Nephron progenitor cell (in vitro differentiated cells): Measurements from ENCODE around the gene KIF3C.
"Not testable (repeated sequence)": the region's sequence is repeated elsewhere in the genome, so short reads cannot be mapped to it uniquely, and the experiment has no call there.

Source experiments
- DNase-seq: peaks from one replicate; pipeline ENCODE4 v3.0.0; 2021
- H3K27ac Mint-ChIP-seq: 2 replicates; pipeline ENCODE4 v1.8.0; 2021; ENCODE audit warnings: mild to moderate bottlenecking, moderate library complexity, mixed read lengths
- H3K27me3 Mint-ChIP-seq: 2 replicates; pipeline ENCODE4 v1.8.0; 2021; ENCODE audit warnings: mild to moderate bottlenecking, low read depth, mixed read lengths; ENCODE audit not compliant: poor library complexity
- H3K36me3 Mint-ChIP-seq: 2 replicates; pipeline ENCODE4 v1.8.0; 2021; ENCODE audit warnings: low read depth, mixed read lengths
- H3K4me1 Mint-ChIP-seq: 2 replicates; pipeline ENCODE4 v1.8.0; 2021; ENCODE audit warnings: mixed read lengths
- H3K4me3 Mint-ChIP-seq: 2 replicates; pipeline ENCODE4 v1.8.0; 2021; ENCODE audit warnings: mild to moderate bottlenecking, moderate library complexity, mixed read lengths
- H3K9me3 Mint-ChIP-seq: 2 replicates; pipeline ENCODE4 v1.8.0; 2021; ENCODE audit warnings: mild to moderate bottlenecking, moderate library complexity, mixed read lengths
- TF ChIP-seq, protein P1 (sequence below): fragments of 200-600 bp; sonication (generic); IDR thresholded peaks from 2 replicates; pipeline ENCODE4 v1.5.0; 2021; ENCODE audit warnings: antibody characterized with exemption

The KIF3C gene

DNA sequence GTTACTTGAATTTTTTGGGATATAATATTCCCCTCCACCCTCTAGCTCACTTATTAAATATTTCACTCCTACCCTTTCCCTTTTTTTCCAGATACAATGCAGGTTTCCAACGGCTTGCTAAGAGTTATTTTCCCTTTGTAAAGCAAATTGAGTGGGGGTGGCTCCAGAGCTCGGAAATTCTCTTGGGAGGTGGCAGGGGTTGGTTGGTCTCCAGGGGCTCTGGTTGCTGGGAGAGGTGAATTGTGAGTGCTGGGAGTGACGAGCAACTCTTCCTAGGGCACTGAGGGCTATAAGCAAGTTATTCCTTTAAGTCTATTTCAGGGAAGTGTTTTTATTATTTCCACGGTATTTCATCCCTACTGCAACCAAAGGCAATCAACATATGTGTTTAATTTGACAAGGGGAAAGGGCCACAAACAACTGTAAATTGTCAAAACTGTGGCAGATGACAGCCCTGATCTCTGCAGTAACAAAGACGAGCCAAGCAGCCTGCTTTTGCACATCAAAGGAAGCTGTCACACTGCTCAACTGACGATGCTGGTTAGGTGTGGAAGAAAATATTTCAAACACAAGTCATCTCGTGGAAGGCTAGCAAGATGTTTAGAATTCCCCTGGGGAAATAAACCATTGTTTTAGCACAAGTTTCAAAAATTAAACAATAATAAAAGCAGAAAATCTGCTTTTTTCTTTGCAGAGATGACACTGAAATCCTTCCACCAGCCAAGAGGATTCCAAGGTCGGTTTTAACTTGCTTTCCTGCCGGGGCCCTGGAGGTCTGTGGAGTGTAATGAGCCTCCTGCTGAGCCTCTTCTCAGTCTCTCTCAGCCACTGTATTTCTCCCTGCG lies 69.2 kb downstream of the KIF3C start:
- TF ChIP-seq, protein P1, sequence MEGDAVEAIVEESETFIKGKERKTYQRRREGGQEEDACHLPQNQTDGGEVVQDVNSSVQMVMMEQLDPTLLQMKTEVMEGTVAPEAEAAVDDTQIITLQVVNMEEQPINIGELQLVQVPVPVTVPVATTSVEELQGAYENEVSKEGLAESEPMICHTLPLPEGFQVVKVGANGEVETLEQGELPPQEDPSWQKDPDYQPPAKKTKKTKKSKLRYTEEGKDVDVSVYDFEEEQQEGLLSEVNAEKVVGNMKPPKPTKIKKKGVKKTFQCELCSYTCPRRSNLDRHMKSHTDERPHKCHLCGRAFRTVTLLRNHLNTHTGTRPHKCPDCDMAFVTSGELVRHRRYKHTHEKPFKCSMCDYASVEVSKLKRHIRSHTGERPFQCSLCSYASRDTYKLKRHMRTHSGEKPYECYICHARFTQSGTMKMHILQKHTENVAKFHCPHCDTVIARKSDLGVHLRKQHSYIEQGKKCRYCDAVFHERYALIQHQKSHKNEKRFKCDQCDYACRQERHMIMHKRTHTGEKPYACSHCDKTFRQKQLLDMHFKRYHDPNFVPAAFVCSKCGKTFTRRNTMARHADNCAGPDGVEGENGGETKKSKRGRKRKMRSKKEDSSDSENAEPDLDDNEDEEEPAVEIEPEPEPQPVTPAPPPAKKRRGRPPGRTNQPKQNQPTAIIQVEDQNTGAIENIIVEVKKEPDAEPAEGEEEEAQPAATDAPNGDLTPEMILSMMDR = no peak
- Mint-ChIP-seq H3K27me3 (peaks cover 3% of the 10 kb centered on the region), H3K27ac (peak overlapping the region; percentile 72), H3K36me3 (no peaks in the 10 kb centered on the region), H3K4me3 (peak overlapping the region; percentile 19), H3K9me3 (peaks cover 20% of the 10 kb centered on the region), H3K4me1 (peaks cover 29% of the 10 kb centered on the region)
- no peak for DNase-seq

DNA sequence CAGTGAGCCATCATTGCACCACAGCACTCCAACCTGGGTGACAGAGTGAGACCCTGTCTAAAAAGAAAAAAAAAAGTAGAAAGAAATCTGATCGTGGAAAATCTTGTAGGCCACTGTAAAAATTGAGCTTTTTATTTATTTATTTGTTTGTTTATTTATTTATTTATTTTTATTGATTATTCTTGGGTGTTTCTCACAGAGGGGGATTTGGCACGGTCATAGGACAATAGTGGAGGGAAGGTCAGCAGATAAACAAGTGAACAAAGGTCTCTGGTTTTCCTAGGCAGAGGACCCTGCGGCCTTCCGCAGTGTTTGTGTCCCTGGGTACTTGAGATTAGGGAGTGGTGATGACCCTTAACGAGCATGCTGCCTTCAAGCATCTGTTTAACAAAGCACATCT lies 72.7 kb downstream of the KIF3C start:
- Mint-ChIP-seq H3K9me3 (peaks cover 25% of the 10 kb centered on the region), H3K4me1 (peaks cover 20% of the 10 kb centered on the region)
- H3K4me3 Mint-ChIP-seq, H3K27ac Mint-ChIP-seq, H3K36me3 Mint-ChIP-seq, DNase-seq, H3K27me3 Mint-ChIP-seq: not testable (repeated sequence)

DNA sequence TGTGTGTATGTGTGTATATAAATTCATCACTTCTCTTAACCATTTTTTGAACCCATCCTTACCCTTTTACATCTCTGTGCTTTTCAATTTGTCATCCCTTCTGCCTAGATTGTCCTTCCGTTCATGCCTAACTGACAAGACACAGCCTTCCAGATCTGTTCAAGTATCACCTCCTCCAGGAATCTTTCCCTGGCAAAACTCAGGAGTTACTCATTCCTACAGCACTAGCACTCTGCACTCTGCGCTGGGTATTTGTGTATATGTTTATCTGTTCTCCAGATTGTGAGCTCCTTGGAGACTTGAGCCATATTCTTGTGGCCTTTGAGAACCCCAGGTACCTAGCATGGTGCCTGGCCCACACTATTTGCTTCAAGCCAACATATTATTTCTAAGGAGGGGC lies 77.2 kb downstream of the KIF3C start:
- peaks cover 5% of the 10 kb centered on the region for H3K27me3 Mint-ChIP-seq
- DNase-seq = no peak
- no peak overlapping the region for H3K27ac Mint-ChIP-seq
- no peaks in the 10 kb centered on the region for H3K36me3 Mint-ChIP-seq
- TF ChIP-seq, protein P1 = no peak
- peaks cover 11% of the 10 kb centered on the region for H3K9me3 Mint-ChIP-seq
- no peak overlapping the region for H3K4me3 Mint-ChIP-seq
- no peaks in the 10 kb centered on the region for H3K4me1 Mint-ChIP-seq

DNA sequence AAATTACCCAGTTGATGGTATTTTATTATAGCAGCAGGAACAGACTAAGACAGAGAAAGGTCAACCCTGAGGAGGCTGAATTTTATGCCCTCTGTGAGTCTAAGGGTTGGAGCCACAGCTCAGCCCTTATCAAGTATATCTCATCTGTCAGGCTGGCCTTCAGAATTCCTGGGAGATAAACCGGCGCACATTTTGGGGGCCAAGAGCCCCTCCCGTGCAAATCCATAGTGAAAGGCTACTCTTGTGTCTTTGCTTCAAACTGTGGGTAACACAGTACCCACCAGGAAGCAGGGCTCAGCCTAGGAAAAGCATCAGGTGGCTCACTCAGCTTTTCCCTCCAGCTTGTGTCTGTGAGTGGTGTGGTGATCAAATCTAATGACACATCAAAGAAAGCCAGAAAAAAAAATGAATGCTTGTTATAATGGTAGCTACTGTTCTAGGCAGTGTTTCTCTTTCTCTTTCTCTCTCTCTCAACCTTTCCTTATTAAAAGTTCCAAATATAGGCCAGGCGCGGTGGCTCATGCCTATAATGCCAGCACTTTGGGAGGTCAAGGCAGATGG lies 79.0 kb downstream of the KIF3C start:
- H3K4me3 Mint-ChIP-seq = no peak overlapping the region
- H3K27ac Mint-ChIP-seq = no peak overlapping the region
- peaks cover 5% of the 10 kb centered on the region for H3K27me3 Mint-ChIP-seq
- H3K36me3 Mint-ChIP-seq = no peaks in the 10 kb centered on the region
- H3K4me1 Mint-ChIP-seq = no peaks in the 10 kb centered on the region
- no peak for DNase-seq
- peaks cover 5% of the 10 kb centered on the region for H3K9me3 Mint-ChIP-seq
- TF ChIP-seq, protein P1 = no peak

DNA sequence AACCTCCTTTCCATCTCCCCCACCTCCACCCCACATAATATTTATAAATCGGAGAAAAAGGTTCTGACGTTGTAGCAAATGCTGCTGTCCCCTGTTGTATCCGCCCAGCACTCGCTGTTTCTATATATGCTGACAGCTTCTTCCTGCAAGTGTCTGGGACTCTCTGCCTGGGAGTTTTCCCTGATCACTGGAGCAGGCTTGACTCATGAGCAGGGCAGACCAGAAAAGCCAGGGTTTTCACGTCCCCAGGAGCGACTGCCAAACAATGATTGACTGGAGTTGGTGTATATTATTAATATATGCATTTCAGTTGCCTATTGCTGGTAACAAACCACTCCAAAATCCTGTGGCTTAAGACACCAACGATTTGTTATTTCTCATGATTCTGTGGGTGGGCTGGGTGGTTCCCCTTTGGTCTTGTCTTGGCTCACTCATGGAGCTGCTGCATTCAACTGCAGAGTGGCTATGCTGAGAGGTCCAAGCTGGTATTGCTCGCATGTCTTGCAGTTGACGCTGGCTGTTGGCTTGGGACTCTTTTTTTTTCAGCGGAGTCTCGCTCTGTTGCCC lies 82.8 kb downstream of the KIF3C start:
- Mint-ChIP-seq H3K27ac (no peak overlapping the region), H3K36me3 (no peaks in the 10 kb centered on the region), H3K27me3 (peaks cover 3% of the 10 kb centered on the region), H3K4me3 (no peak overlapping the region), H3K9me3 (no peaks in the 10 kb centered on the region), H3K4me1 (peaks cover 14% of the 10 kb centered on the region)
- TF ChIP-seq, protein P1 = no peak
- DNase-seq = no peak

DNA sequence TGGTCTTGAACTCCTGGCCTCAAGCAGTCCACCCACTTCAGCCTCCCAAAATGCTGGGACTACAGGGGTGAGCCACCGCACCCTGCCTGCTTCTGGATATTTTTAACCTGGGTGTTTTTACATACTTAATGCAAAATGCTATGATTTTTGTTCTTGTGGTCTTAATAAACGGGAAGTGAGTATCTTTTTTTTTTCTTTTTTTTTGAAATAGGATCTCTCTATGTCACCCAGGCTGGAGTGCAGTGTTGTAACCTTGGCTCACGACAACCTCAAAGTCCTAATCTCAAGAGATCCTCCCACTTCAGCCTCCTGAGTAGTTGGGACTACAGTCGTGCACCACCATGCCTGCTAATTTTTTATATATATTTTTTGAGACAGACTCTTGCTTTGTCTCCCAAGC lies 84.8 kb downstream of the KIF3C start:
- TF ChIP-seq, protein P1 = no peak
- Mint-ChIP-seq H3K27ac (no peak overlapping the region), H3K4me3 (no peak overlapping the region), H3K36me3 (no peaks in the 10 kb centered on the region), H3K9me3 (no peaks in the 10 kb centered on the region), H3K27me3 (peaks cover 3% of the 10 kb centered on the region), H3K4me1 (peaks cover 14% of the 10 kb centered on the region)
- no peak for DNase-seq

DNA sequence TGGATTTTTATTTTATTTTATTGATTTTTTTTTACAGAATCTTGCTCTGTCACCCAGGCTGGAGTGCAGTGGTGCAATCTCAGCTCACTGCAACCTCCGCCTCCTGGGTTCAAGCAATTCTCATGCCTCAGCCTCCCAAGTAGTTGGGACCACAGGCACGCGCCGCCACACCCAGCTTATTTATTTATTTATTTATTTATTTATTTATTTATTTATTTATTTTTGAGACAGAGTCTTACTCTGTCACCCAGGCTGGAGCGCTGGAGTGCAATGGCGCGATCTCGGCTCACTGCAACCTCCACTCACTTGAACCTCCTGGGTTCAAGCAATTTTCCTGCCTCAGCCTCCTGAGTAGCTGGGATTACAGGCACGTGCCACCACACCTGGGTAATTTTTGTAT lies 86.0 kb downstream of the KIF3C start:
- H3K27ac Mint-ChIP-seq, H3K27me3 Mint-ChIP-seq, H3K9me3 Mint-ChIP-seq, H3K4me3 Mint-ChIP-seq, H3K36me3 Mint-ChIP-seq, DNase-seq: not testable (repeated sequence)
- peaks cover 14% of the 10 kb centered on the region for H3K4me1 Mint-ChIP-seq
